MCF 10A (cell line): ENCODE results near the gene DEPP1. TPM values are rescaled to one million over a fixed set of nuclear protein-coding genes. Genes with fewer than 3 reads are reported as not detected.

ENCODE experiments used
- BruUV-seq: library from RNA; stranded (reverse); fragments of 400-500 nt; replicated peaks from 2 replicates; lab custom pipeline; 2021; lab: Mats Ljungman, UMichigan
- CTCF ChIA-PET: fragments of 300-600 bp; sonication (Branson Sonifier 250); formaldehyde crosslinking; extraction: SDS; loops from one replicate; lab custom pipeline; 2021; ENCODE audit warnings: antibody characterized with exemption, inconsistent platforms; lab: Yijun Ruan, JAX
- POLR2A ChIA-PET: fragments of 300-600, 350-650 bp; sonication (Branson Sonifier 250); formaldehyde crosslinking; extraction: SDS; loops from one replicate; lab custom pipeline; 2020; ENCODE audit warnings: antibody characterized with exemption, inconsistent platforms; lab: Yijun Ruan, JAX
- DNase-seq: peaks from one replicate; pipeline ENCODE4 v3.0.0-alpha.2; 2018; ENCODE audit not compliant: unreplicated experiment
- H3K27ac Mint-ChIP-seq: one replicate; pipeline ENCODE4 v1.8.0; 2022; ENCODE audit warnings: mild to moderate bottlenecking, low read depth, mixed read lengths; ENCODE audit not compliant: unreplicated experiment
- H3K27me3 Mint-ChIP-seq: one replicate; pipeline ENCODE4 v1.8.0; 2022; ENCODE audit warnings: mixed read lengths; ENCODE audit not compliant: insufficient read depth, unreplicated experiment
- H3K36me3 Mint-ChIP-seq: one replicate; pipeline ENCODE4 v1.8.0; 2022; ENCODE audit warnings: mild to moderate bottlenecking, moderate library complexity, mixed read lengths; ENCODE audit not compliant: insufficient read depth, unreplicated experiment
- H3K4me1 Mint-ChIP-seq: one replicate; pipeline ENCODE4 v1.8.0; 2022; ENCODE audit warnings: mixed read lengths; ENCODE audit not compliant: insufficient read depth, unreplicated experiment
- H3K4me3 Mint-ChIP-seq: one replicate; pipeline ENCODE4 v1.8.0; 2022; ENCODE audit warnings: mild to moderate bottlenecking, moderate library complexity, mixed read lengths; ENCODE audit not compliant: unreplicated experiment
- H3K9me3 Mint-ChIP-seq: one replicate; pipeline ENCODE4 v1.8.0; 2022; ENCODE audit warnings: mixed read lengths; ENCODE audit not compliant: unreplicated experiment
- CTCF ChIP-seq: fragments of 200-600 bp; IDR thresholded peaks from one replicate; pipeline ENCODE4 v1.8.0; 2022; ENCODE audit warnings: antibody characterized with exemption, mild to moderate bottlenecking; ENCODE audit not compliant: unreplicated experiment
- intact Hi-C: fragments of 100-400 bp; cut with micrococcal nuclease; formaldehyde crosslinking; loops from 2 replicates; pipeline ENCODE4 v1.14.1; 2022
- total RNA-seq: library from RNA; stranded (reverse); gene quantifications from 2 replicates; pipeline ENCODE4 v1.2.3, GENCODE V29; 2022

Gene DEPP1
- total RNA-seq, 1 experiment from 2014 or later, result 0.84 TPM

DNA sequence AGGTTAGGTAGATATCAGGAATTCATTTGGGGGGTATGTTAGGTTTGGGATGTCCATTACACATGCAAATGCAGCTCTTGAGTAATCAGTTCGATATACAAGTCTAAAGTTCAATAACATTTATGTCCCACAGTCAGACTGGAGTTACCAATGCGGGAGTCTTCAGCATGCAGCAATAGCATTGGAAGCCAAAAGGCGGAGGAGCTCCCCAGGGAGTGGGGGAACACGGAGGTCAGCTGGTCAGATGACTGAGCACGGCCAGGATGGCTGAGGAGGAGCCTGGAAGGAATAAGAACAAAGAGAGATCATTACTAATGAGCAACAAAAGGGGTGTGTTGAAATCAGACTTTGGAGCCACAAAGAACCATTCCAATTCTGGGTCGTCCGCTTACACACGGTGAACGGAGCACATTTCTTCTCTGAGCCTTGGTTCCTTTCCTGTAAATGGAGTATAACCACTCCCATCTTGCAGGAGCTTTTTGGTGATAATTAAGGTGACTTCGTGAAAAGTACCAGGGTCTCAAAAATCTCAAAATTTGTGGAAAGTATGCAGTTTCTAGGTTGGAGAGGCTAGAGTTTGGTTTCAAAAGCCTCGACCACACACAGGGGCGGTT lies 21.6 kb upstream of the DEPP1 start:
- H3K27me3 Mint-ChIP-seq, result no peaks in the 10 kb centered on the region
- TF ChIP-seq CTCF, result no peak
- H3K4me1 Mint-ChIP-seq, result peaks cover 26% of the 10 kb centered on the region
- ChIA-PET POLR2A (interaction anchor here (1.1 kb wide), 1 partner anchor 20 kb away, joined by 3 read pairs; no protein-coding TSS in a partner anchor), CTCF (interaction anchor here (0.7 to 1.7 kb wide), 2 partner anchors 68 to 1263 kb away, joined by 3 to 6 read pairs; no protein-coding TSS in a partner anchor)
- peak overlapping the region; percentile 67 for H3K27ac Mint-ChIP-seq
- TSS peak; percentile 59 for BruUV-seq
- peaks cover 20% of the 10 kb centered on the region for H3K36me3 Mint-ChIP-seq
- peak overlapping the region; percentile 76 for H3K4me3 Mint-ChIP-seq
- intact Hi-C loops, result loop anchor here (2.0 to 10.0 kb wide), 3 partner anchors 19 to 1025 kb away; no protein-coding TSS in a partner anchor
- DNase-seq, result no peak
- no peaks in the 10 kb centered on the region for H3K9me3 Mint-ChIP-seq

DNA sequence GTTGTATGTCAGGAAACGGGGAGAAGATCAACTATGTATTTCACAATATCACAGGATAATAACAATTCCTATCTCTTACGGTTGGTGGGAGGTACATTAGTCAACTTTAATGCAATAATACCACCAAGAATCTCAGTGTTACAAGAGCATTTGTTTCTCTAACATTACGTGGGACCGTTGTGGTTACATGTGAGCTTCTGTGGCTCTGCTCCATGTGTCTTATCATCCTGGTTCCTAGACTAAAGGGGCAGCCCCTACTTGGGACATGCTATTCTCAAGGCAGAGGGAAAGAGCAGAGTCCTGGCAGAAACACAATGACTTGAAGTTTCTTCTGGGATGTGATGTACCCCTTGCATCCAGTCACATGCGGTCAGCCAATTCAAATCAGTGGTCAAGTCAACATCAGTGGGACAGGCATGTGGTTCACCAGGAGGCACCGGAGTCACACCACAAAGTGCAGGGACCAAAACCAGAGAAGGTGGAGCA lies 19.6 kb upstream of the DEPP1 start:
- Mint-ChIP-seq H3K9me3 (no peaks in the 10 kb centered on the region), H3K36me3 (peaks cover 11% of the 10 kb centered on the region), H3K4me1 (peaks cover 40% of the 10 kb centered on the region), H3K27ac (no peak overlapping the region), H3K4me3 (no peak overlapping the region), H3K27me3 (no peaks in the 10 kb centered on the region)
- CTCF ChIA-PET, result interaction anchor here (0.8 kb wide), 1 partner anchor 8 kb away, joined by 3 read pairs; no protein-coding TSS in a partner anchor
- BruUV-seq, result no TSS peak
- TF ChIP-seq CTCF, result no peak
- DNase-seq, result no peak
- intact Hi-C loops, result no loop called here
- POLR2A ChIA-PET, result interaction anchor here (1.1 kb wide), 1 partner anchor 17 kb away, joined by 3 read pairs; no protein-coding TSS in a partner anchor

- Mint-ChIP-seq H3K36me3 (peaks cover 6% of the 10 kb centered on the region), H3K9me3 (no peaks in the 10 kb centered on the region), H3K4me3 (no peak overlapping the region), H3K27ac (no peak overlapping the region), H3K4me1 (peaks cover 36% of the 10 kb centered on the region), H3K27me3 (no peaks in the 10 kb centered on the region)
- ChIA-PET POLR2A (no interaction called here), CTCF (no interaction called here)
- intact Hi-C loops, result no loop called here
- TF ChIP-seq CTCF, result no peak
- no TSS peak for BruUV-seq
- no peak for DNase-seq
These were observed 18.6 kb upstream of the DEPP1 start for GRCh38 chr10:44997105-44997748.
